T-cell (primary cell): Measurements from ENCODE around the gene KRTAP4-12. TPM values are rescaled to one million over a fixed set of nuclear protein-coding genes. Genes with fewer than 3 reads are reported as not detected.
"Not testable (repeated sequence)": the region's sequence is repeated elsewhere in the genome, so short reads cannot be mapped to it uniquely, and the experiment has no call there.

Experiments used
- ATAC-seq, 4 experiments: fragments of 200-7000 bp in 3 of 4; fragments of 150-1000 bp in 1 of 4; cut with Tn5 transposase; replicated peaks in 1 of 4; 1 replicate in 3 of 4; 2 replicates in 1 of 4; pipeline ENCODE4 v1.10.0; 2021; ENCODE audit warnings: moderate library complexity in 3 of 4, mild to moderate bottlenecking in 2 of 4, moderate number of reproducible peaks in 1 of 4
- CTCF ChIA-PET, 2 donors: fragments of 300-600 bp; sonication (Branson Sonifier 250); formaldehyde crosslinking; loops; one replicate each; lab custom pipeline; 2022; ENCODE audit warnings: antibody characterized with exemption in 2 of 2; lab: Charles Lee
- POLR2A ChIA-PET, 2 donors: fragments of 300-600 bp; sonication (Branson Sonifier 250); formaldehyde crosslinking; loops; one replicate each; lab custom pipeline; 2022; ENCODE audit warnings: antibody characterized with exemption in 2 of 2; lab: Charles Lee
- DNase-seq, 35 experiments: peaks; one replicate each; pipeline versions ENCODE4 v3.0.0 to v3.0.0-alpha.2; 2013 to 2023
- H3K27ac ChIP-seq: one replicate; pipeline ENCODE4 v1.5.1; 2013; ENCODE audit warnings: low read length
- H3K27me3 ChIP-seq, 2 experiments: replicated peaks in 1 of 2; 1 replicate in 1 of 2; 2 replicates in 1 of 2; pipeline versions ENCODE4 v1.6.1 to v1.7.0; 2013; ENCODE audit warnings: low read length in 1 of 2, mixed read lengths in 1 of 2; ENCODE audit not compliant: control insufficient read depth in 2 of 2, insufficient read depth in 2 of 2; ENCODE audit errors: extremely low read depth in 1 of 2
- H3K36me3 ChIP-seq, 2 donors: 1 replicate in 1 of 2; 2 replicates in 1 of 2; pipeline versions ENCODE4 v1.6.1 to v1.7.0; 2013; ENCODE audit warnings: low read length in 1 of 2; ENCODE audit not compliant: control insufficient read depth in 2 of 2, insufficient read depth in 1 of 2; ENCODE audit errors: extremely low read depth in 1 of 2
- H3K4me1 ChIP-seq, 2 experiments: 1 replicate in 1 of 2; 2 replicates in 1 of 2; pipeline versions ENCODE4 v1.6.1 to v1.7.0; 2013; ENCODE audit warnings: low read length in 2 of 2, mixed read lengths in 1 of 2; ENCODE audit not compliant: insufficient read depth in 2 of 2, control insufficient read depth in 1 of 2; ENCODE audit errors: extremely low read depth in 1 of 2
- H3K4me3 ChIP-seq, 2 donors: 1 replicate in 1 of 2; 2 replicates in 1 of 2; pipeline versions ENCODE4 v1.5.1 to v1.7.0; 2013; ENCODE audit warnings: mild to moderate bottlenecking in 2 of 2, low read length in 1 of 2, moderate library complexity in 1 of 2; ENCODE audit not compliant: control insufficient read depth in 1 of 2; ENCODE audit errors: extremely low read depth in 1 of 2
- H3K9me3 ChIP-seq: 2 replicates; pipeline ENCODE4 v1.7.0; 2013
- H3K27ac Mint-ChIP-seq, 2 donors: one replicate each; pipeline ENCODE4 v1.8.0; 2020 to 2021; ENCODE audit warnings: mild to moderate bottlenecking in 2 of 2, mixed read lengths in 2 of 2
- H3K27me3 Mint-ChIP-seq, 2 donors: one replicate each; pipeline ENCODE4 v1.8.0; 2021 to 2022; ENCODE audit warnings: mixed read lengths in 2 of 2
- H3K36me3 Mint-ChIP-seq: one replicate; pipeline ENCODE4 v1.8.0; 2021; ENCODE audit warnings: mixed read lengths
- H3K4me1 Mint-ChIP-seq, 3 donors: one replicate each; pipeline ENCODE4 v1.8.0; 2020 to 2022; ENCODE audit warnings: mixed read lengths in 3 of 3, mild to moderate bottlenecking in 1 of 3
- H3K4me3 Mint-ChIP-seq, 3 donors: one replicate each; pipeline ENCODE4 v1.8.0; 2020 to 2022; ENCODE audit warnings: mild to moderate bottlenecking in 3 of 3, mixed read lengths in 3 of 3, moderate library complexity in 3 of 3
- H3K9me3 Mint-ChIP-seq, 3 donors: one replicate each; pipeline ENCODE4 v1.8.0; 2020 to 2022; ENCODE audit warnings: mixed read lengths in 3 of 3
- WGBS: methylation state at CpG from one replicate; pipeline ENCODE4 v1.1.5; 2013; ENCODE audit warnings: missing lambda C conversion rate; ENCODE audit not compliant: insufficient coverage; 5-methylcytosine and 5-hydroxymethylcytosine counted together
- total RNA-seq, 35 experiments: library from RNA in 6 of 35; stranded (reverse) in 6 of 35; fragments of 120-200 nt in 1 of 35; gene quantifications; one replicate each; pipeline versions ENCODE4 v1.2.1 to v1.2.4 and lab custom pipeline; 2013 to 2026

Gene KRTAP4-12
- total RNA-seq, 5 donors from 2014 or later (not counting 1 experiment from before 2014, with no cell fraction given), result not detected

GRCh38 chr17:41147531-41148204 is 23.7 kb upstream of the KRTAP4-12 start:
- ATAC-seq (no peak), DNase-seq (no peak)
- Histone ChIP-seq H3K36me3 (no peaks in the 10 kb centered on the region), H3K4me1 (no peaks in the 10 kb centered on the region), H3K27me3 (peaks cover 2% of the 10 kb centered on the region in 2 experiments), H3K9me3 (no peaks in the 10 kb centered on the region), H3K4me3 (no peak overlapping the region), H3K27ac (no peak overlapping the region)
- peaks cover 10 to 12% (median 10%) of the 10 kb centered on the region in 3 donors for H3K9me3 Mint-ChIP-seq
- H3K27ac Mint-ChIP-seq, result no peak overlapping the region
- H3K4me1 Mint-ChIP-seq, result no peaks in the 10 kb centered on the region
- H3K36me3 Mint-ChIP-seq, result peaks cover 5% of the 10 kb centered on the region
- no peak overlapping the region for H3K4me3 Mint-ChIP-seq
- ChIA-PET POLR2A (no interaction called here), CTCF (interaction anchor here in 1 of 2 donors (0.7 kb wide), 1 partner anchor 35 kb away, joined by 4 read pairs; no protein-coding TSS in a partner anchor)
- 57% methylated on average over 1 of the region's 2 CpGs for whole genome bisulfite sequencing
- no peaks in the 10 kb centered on the region for H3K27me3 Mint-ChIP-seq

GRCh38 chr17:41145261-41145660 is 21.3 kb upstream of the KRTAP4-12 start:
- Mint-ChIP-seq H3K27me3 (no peaks in the 10 kb centered on the region), H3K4me1 (no peaks in the 10 kb centered on the region), H3K36me3 (peaks cover 5% of the 10 kb centered on the region), H3K4me3 (no peak overlapping the region), H3K27ac (no peak overlapping the region), H3K9me3 (peaks cover 18 to 25% (median 20%) of the 10 kb centered on the region in 3 donors)
- no peaks in the 10 kb centered on the region for H3K36me3 ChIP-seq
- POLR2A ChIA-PET, result no interaction called here
- ATAC-seq, result no peak
- CTCF ChIA-PET, result no interaction called here
- H3K9me3 ChIP-seq, result no peaks in the 10 kb centered on the region
- H3K27me3 ChIP-seq, result peaks cover 2% of the 10 kb centered on the region in 2 experiments
- H3K4me1 ChIP-seq, result no peaks in the 10 kb centered on the region
- WGBS, result no CpG with 5 or more reads among the region's 2 CpGs
- no peak for DNase-seq
- H3K27ac ChIP-seq, result no peak overlapping the region
- no peak overlapping the region for H3K4me3 ChIP-seq

- H3K36me3 Mint-ChIP-seq, result peaks cover 5% of the 10 kb centered on the region
- WGBS, result no CpG with 5 or more reads among the region's 1 CpG
- H3K4me1 Mint-ChIP-seq, result no peaks in the 10 kb centered on the region
- no peak overlapping the region for H3K4me3 Mint-ChIP-seq
- Histone ChIP-seq H3K4me1 (no peaks in the 10 kb centered on the region), H3K36me3 (no peaks in the 10 kb centered on the region), H3K9me3 (no peaks in the 10 kb centered on the region), H3K27ac (no peak overlapping the region), H3K27me3 (peaks cover 0 to 5% of the 10 kb centered on the region in 2 experiments), H3K4me3 (no peak overlapping the region)
- ATAC-seq (no peak), DNase-seq (no peak)
- H3K27ac Mint-ChIP-seq, result no peak overlapping the region
- H3K9me3 Mint-ChIP-seq, result peaks cover 18 to 25% (median 20%) of the 10 kb centered on the region in 3 donors
- ChIA-PET POLR2A (no interaction called here), CTCF (no interaction called here)
- no peaks in the 10 kb centered on the region for H3K27me3 Mint-ChIP-seq
Observed at GRCh38 chr17:41144846-41145245, 20.9 kb upstream of the KRTAP4-12 start.

- Mint-ChIP-seq H3K9me3 (peaks cover 27 to 34% (median 28%) of the 10 kb centered on the region in 3 donors), H3K4me1 (no peaks in the 10 kb centered on the region), H3K27me3 (peaks cover 0 to 3% of the 10 kb centered on the region in 2 donors), H3K27ac (no peak overlapping the region), H3K4me3 (no peak overlapping the region), H3K36me3 (peaks cover 12% of the 10 kb centered on the region)
- DNase-seq, result no peak
- Histone ChIP-seq H3K9me3 (no peaks in the 10 kb centered on the region), H3K36me3 (no peaks in the 10 kb centered on the region), H3K4me1 (no peaks in the 10 kb centered on the region), H3K27me3 (peaks cover 0 to 4% of the 10 kb centered on the region in 2 experiments), H3K27ac (no peak overlapping the region), H3K4me3 (no peak overlapping the region)
- no peak for ATAC-seq
- ChIA-PET CTCF (interaction anchor here in 1 of 2 donors (0.6 kb wide), 1 partner anchor 608 kb away, joined by 4 read pairs; no protein-coding TSS in a partner anchor), POLR2A (no interaction called here)
Observed at GRCh38 chr17:41141361-41141760, 17.4 kb upstream of the KRTAP4-12 start.

- Histone ChIP-seq H3K9me3 (no peaks in the 10 kb centered on the region), H3K27me3 (peaks cover 0 to 4% of the 10 kb centered on the region in 2 experiments), H3K27ac (no peak within 1 kb of the TSS), H3K36me3 (no peaks in the 10 kb centered on the region), H3K4me3 (peak within 1 kb of the TSS in 1 of 2 donors; percentile 3), H3K4me1 (no peaks in the 10 kb centered on the region)
- Mint-ChIP-seq H3K27me3 (peaks cover 0 to 3% of the 10 kb centered on the region in 2 donors), H3K9me3 (peaks cover 27 to 34% (median 28%) of the 10 kb centered on the region in 3 donors), H3K4me3 (no peak within 1 kb of the TSS), H3K36me3 (peaks cover 12% of the 10 kb centered on the region), H3K27ac (no peak within 1 kb of the TSS), H3K4me1 (no peaks in the 10 kb centered on the region)
- no peak for ATAC-seq
- DNase-seq, result no peak
- POLR2A ChIA-PET, result no interaction called here
- WGBS, result 74% methylated on average over 2 of the region's 6 CpGs
- CTCF ChIA-PET, result no interaction called here
Observed at GRCh38 chr17:41140360-41141131, 16.6 kb upstream of the KRTAP4-12 start, which contains the start of gene KRTAP4-6. Gene KRTAP4-6, minus strand, starts transcription at chr17:41140544. Its CDS starts 57 bp downstream, at chr17:41140487.

- H3K27me3 Mint-ChIP-seq, DNase-seq, H3K27ac ChIP-seq, H3K4me3 Mint-ChIP-seq, H3K4me1 Mint-ChIP-seq, H3K4me1 ChIP-seq, POLR2A ChIA-PET, H3K27me3 ChIP-seq, H3K36me3 ChIP-seq, H3K27ac Mint-ChIP-seq, ATAC-seq, CTCF ChIA-PET, H3K9me3 ChIP-seq: not testable (repeated sequence)
- 87% methylated on average over 12 of the region's 12 CpGs for WGBS
- peaks cover 12% of the 10 kb centered on the region for H3K36me3 Mint-ChIP-seq
- peaks cover 27 to 34% (median 28%) of the 10 kb centered on the region in 3 donors for H3K9me3 Mint-ChIP-seq
- peak overlapping the region in 1 of 2 donors; percentile 3 for H3K4me3 ChIP-seq
Observed at GRCh38 chr17:41139865-41140264, 15.9 kb upstream of the KRTAP4-12 start.
